ES-I3 (cell line): Measurements from ENCODE around the gene CXCL16.
"Not testable (repeated sequence)": the region's sequence is repeated elsewhere in the genome, so short reads cannot be mapped to it uniquely, and the experiment has no call there.

ENCODE experiments used
- H3K36me3 ChIP-seq: 2 replicates; pipeline ENCODE4 v1.6.1; 2013; ENCODE audit warnings: mild to moderate bottlenecking, low read length, control low read depth, moderate library complexity; ENCODE audit not compliant: insufficient read depth
- H3K4me1 ChIP-seq: 2 replicates; pipeline ENCODE4 v1.6.1; 2013; ENCODE audit warnings: mild to moderate bottlenecking, control low read depth, low read length; ENCODE audit not compliant: insufficient read depth
- H3K9ac ChIP-seq: 2 replicates; pipeline ENCODE4 v1.6.1; 2013; ENCODE audit warnings: low read depth, mild to moderate bottlenecking, low read length, moderate library complexity
- H3K9me3 ChIP-seq: 2 replicates; pipeline ENCODE4 v1.6.1; 2013; ENCODE audit warnings: mild to moderate bottlenecking, low read length, moderate library complexity; ENCODE audit not compliant: control insufficient read depth, insufficient read depth

The CXCL16 gene

DNA sequence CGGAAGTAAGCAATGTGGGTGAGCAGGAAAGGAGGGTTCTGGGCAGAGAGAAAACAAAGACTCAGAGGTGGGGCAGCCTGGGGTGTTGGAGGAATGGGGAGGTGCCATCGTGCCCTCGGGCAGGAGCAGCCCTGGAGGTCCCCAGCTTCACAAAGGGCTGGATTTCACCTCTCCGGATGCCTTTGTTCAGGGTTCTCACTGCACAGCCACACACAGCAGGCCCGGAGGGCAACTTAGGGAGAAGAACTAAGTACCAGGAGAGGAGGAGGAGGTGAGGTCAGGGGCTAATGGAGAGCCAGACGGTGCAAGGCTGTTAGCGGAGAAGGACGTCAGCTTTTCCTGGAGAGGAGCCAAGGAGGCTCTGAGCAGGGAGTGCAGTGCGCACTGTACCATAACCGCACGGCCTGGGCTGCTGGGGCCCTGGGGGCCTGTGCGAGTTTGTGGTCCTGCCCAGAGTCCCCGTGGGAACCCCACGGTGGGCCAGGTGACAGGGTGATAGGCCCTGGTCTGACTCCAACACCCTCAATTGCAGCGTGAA lies 20.0 kb downstream of the CXCL16 start:
- Histone ChIP-seq H3K9ac (no peak overlapping the region), H3K4me1 (no peaks in the 10 kb centered on the region), H3K36me3 (no peaks in the 10 kb centered on the region), H3K9me3 (no peaks in the 10 kb centered on the region)

DNA sequence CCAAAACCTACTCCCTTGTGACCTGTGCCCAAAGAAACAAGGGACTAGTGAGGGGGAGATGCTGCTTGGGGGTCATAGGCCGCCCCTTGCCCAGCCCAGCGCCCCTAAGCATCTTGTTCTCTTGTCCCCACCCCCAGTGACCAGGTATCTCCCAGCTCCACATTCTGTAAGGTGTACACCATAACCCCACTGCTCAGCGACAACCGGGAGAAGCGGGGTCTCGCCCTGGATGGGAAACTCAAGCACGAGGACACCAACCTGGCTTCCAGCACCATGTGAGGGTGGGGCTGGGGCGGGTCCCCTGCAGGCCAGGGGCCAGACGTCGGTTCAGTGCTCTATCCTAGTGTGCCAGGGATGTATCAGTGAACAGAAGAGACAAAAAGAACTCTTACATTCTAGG lies 20.6 kb downstream of the CXCL16 start:
- Histone ChIP-seq H3K9ac (no peak overlapping the region), H3K36me3 (no peaks in the 10 kb centered on the region), H3K9me3 (no peaks in the 10 kb centered on the region), H3K4me1 (no peaks in the 10 kb centered on the region)

DNA sequence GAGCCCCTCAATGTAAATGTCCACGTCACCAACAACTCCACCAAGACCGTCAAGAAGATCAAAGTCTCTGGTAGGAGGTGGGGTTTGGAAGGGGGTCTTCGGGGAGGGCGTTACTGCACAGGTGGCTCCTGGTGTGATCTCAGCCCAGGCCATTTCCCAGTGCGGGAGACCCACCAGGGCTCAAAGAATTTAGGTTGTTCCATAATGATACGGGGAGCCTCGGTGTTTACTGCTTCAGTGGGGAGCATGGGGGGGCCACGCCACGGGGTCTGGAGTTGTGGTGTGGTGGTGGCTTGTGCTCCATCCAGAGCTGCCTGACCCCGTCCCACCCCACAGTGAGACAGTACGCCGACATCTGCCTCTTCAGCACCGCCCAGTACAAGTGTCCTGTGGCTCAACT lies 21.5 kb downstream of the CXCL16 start:
- Histone ChIP-seq H3K9ac (no peak overlapping the region), H3K4me1 (no peaks in the 10 kb centered on the region), H3K36me3 (no peaks in the 10 kb centered on the region), H3K9me3 (no peaks in the 10 kb centered on the region)

DNA sequence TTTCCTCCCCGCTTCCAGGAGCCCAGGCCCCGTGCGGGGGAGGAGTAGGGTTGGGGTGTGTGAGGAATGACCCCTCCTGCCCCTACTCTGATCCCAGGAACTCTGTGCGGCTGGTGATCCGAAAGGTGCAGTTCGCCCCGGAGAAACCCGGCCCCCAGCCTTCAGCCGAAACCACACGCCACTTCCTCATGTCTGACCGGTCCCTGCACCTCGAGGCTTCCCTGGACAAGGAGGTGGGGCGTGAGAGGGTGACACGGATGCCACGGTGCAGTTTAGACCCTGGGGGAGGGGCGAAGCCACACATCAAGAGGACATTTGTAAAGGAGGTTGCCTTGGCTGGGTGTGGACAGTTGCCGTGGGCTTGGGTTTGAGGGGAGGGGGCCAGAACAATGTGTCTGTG lies 21.9 kb downstream of the CXCL16 start:
- Histone ChIP-seq H3K36me3 (no peaks in the 10 kb centered on the region), H3K4me1 (no peaks in the 10 kb centered on the region), H3K9ac (no peak overlapping the region), H3K9me3 (no peaks in the 10 kb centered on the region)

DNA sequence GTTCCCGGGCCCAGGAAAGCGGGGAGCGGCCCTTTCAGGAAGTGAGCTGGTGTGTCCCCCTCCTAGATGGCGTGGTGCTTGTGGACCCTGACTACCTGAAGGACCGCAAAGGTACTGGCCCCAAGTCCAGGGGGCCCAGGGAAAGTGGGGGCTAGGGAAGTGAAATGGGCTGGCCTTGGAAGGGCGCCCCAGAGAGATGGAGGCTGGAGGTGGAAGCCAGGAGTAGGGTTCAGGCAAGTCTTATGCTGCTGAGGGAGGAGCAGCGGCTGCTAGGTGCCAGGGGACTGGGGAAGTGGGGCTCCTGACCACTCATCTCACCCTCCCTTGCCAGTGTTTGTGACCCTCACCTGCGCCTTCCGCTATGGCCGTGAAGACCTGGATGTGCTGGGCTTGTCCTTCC lies 23.6 kb downstream of the CXCL16 start:
- Histone ChIP-seq H3K4me1 (no peaks in the 10 kb centered on the region), H3K9ac (no peak overlapping the region), H3K9me3 (no peaks in the 10 kb centered on the region), H3K36me3 (no peaks in the 10 kb centered on the region)

GRCh38 chr17:4715063-4715744 lies 24.5 kb downstream of the CXCL16 start:
- Histone ChIP-seq H3K9ac (no peak overlapping the region), H3K4me1 (no peaks in the 10 kb centered on the region), H3K36me3 (no peaks in the 10 kb centered on the region), H3K9me3 (no peaks in the 10 kb centered on the region)

DNA sequence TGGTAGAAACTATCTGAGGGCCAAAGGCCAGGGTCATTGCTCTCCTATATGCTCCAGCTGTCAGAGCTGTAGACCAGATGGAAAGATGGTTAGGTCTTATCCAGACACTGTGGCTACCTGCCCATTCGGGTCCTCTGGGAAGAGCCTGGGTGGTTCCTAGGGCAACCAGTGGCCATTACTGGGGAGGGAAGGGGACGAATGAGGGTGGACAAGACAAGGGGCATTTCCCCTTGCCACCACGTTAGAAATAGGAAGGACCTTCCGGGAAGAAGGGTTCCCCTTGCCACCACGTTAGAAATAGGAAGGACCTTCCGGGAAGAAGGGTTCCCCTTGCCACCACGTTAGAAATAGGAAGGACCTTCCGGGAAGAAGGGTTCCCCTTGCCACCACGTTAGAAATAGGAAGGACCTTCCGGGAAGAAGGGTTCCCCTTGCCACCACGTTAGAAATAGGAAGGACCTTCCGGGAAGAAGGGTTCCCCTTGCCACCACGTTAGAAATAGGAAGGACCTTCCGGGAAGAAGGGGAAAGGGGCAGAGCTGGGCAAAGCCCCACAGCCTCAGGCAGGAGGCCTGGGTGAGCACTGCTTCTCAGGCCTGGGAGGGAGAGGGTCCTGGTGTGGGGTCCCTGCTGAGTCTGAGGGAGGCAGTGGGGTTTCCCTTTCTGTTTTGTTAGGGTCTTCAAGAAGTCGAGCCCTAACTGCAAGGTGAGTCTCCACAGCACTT lies 25.2 kb downstream of the CXCL16 start:
- not testable (repeated sequence) for H3K9me3 ChIP-seq, H3K9ac ChIP-seq, H3K36me3 ChIP-seq, H3K4me1 ChIP-seq

GRCh38 chr17:4712526-4712925 lies 27.2 kb downstream of the CXCL16 start:
- no peaks in the 10 kb centered on the region for H3K36me3 ChIP-seq
- no peaks in the 10 kb centered on the region for H3K9me3 ChIP-seq
- H3K9ac ChIP-seq, result no peak overlapping the region
- no peaks in the 10 kb centered on the region; the same call in 1 of the 2 replicates for H3K4me1 ChIP-seq

DNA sequence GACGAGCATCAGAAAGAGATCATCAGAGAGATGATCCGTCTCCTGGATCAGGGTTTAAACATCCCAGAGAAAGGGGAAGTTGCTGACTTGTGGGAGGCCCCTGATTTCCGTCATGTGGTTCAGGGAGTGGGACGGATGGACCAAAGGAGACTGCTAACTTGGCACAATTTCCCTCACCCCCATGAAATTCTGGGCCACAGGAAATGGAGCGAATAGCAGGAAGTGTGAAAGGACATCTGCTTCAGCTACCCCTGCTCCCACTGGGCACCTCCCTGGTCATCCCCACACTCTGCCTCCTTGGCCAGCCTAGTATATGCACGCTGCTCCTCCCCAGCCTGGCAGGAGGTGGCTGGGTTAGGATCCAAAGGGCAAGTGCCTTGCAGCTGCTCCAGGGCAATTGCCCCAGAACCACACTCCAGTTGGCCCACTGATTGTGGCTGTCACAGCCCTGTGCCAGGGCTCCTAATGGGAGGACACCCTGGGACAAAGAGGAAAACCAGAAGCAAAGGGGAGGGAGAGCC lies 28.0 kb downstream of the CXCL16 start:
- H3K36me3 ChIP-seq, result no peaks in the 10 kb centered on the region
- H3K9ac ChIP-seq, result peak overlapping the region; percentile 59; the same call in 1 of the 2 replicates
- no peaks in the 10 kb centered on the region; the same call in 1 of the 2 replicates for H3K4me1 ChIP-seq
- H3K9me3 ChIP-seq, result no peaks in the 10 kb centered on the region

DNA sequence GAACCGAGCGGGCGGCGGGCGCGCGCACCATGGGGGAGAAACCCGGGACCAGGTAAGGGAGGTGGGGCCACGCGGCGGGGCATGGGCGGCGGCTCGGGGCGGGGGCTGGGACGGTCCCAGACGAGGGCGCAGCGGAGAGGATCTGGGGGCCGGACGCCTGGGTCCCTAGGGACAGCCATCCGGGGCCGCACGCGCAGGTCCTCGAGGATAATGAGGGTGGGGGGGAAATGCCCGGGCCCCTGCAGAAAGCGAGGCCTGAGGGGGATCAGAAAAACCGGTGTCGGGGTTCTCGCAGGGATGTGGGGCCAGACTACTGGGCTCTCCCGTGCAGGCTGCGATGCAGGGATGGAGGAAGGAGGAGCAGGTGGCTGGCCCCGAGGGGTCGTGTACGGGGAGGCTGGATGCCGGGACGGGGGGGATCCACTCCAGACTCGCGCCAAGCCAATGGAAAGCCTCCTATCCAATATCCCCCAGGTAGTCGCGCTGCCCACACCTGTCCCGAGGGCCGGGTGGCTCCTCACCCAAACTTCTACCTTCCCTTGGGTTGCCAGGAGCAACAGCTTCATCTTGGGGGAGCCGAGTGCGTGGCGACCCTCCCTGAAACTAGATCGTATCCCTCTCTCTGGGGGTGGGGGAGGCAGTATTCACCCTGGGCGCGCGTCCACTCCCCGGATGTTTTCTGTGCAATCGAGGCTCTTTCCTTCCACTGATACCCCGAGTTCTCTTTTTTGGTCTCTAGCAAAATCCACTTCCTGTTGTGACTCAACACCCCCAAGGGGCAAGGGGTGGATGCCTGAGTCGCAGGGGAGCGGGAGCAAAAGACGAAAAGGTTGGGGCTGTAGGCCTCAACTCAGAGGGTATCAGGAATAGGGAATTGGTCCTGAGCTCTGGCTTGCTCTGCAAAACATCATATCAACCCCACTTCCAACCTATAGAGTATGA lies 28.8 kb downstream of the CXCL16 start:
- no peaks in the 10 kb centered on the region for H3K36me3 ChIP-seq
- peak overlapping the region; percentile 59 for H3K9ac ChIP-seq
- no peaks in the 10 kb centered on the region for H3K9me3 ChIP-seq
- H3K4me1 ChIP-seq, result peaks cover 5% of the 10 kb centered on the region

- H3K36me3 ChIP-seq, result no peaks in the 10 kb centered on the region
- no peaks in the 10 kb centered on the region for H3K9me3 ChIP-seq
- peaks cover 9% of the 10 kb centered on the region for H3K4me1 ChIP-seq
- H3K9ac ChIP-seq, result peak within 1 kb of the TSS; percentile 59
Measured at GRCh38 chr17:4709794-4710692, 29.7 kb downstream of the CXCL16 start, which contains the start of gene ARRB2. ARRB2 (plus strand) TSS chr17:4710632; CDS start chr17:4710722, 90 bp downstream.

- H3K4me1 ChIP-seq, result peaks cover 12% of the 10 kb centered on the region
- no peaks in the 10 kb centered on the region for H3K36me3 ChIP-seq
- no peaks in the 10 kb centered on the region for H3K9me3 ChIP-seq
- no peak overlapping the region; the same call in 1 of the 2 replicates for H3K9ac ChIP-seq
Measured at GRCh38 chr17:4708436-4708835, 31.3 kb downstream of the CXCL16 start.

GRCh38 chr17:4706121-4706520 lies 33.6 kb downstream of the CXCL16 start:
- Histone ChIP-seq H3K9ac (no peak overlapping the region), H3K4me1 (peaks cover 18% of the 10 kb centered on the region), H3K36me3 (no peaks in the 10 kb centered on the region; the same call in 1 of the 2 replicates), H3K9me3 (no peaks in the 10 kb centered on the region)
